ENCODE measurements around the gene OST4.

Gene OST4

GRCh38 chr2:27059141-27059820 is 12.2 kb downstream of the OST4 start:
- Histone ChIP-seq H3K4me3 (ENCODE audit: low read depth, low read length) (no peak overlapping the region), H3K4me2 (ENCODE audit: low read length) (no peak overlapping the region), H3K36me3 (ENCODE audit: control insufficient read depth, insufficient read depth, low read length) (no peaks in the 10 kb centered on the region), H3K4me1 (no peaks in the 10 kb centered on the region), H3K9ac (no peak overlapping the region), H3K27me3 (ENCODE audit: control insufficient read depth, insufficient read depth, low read length) (no peaks in the 10 kb centered on the region), H2AFZ (no peak overlapping the region), H3K79me2 (peaks cover 3% of the 10 kb centered on the region), H3K9me3 (ENCODE audit: control insufficient read depth, low read length) (no peaks in the 10 kb centered on the region), H3K27ac (no peak overlapping the region)
- TF ChIP-seq CTCF (IDR thresholded peaks at IDR 0.05) = no peak

- no peak overlapping the region for H3K4me2 ChIP-seq (ENCODE audit: low read length)
- H3K27ac ChIP-seq = no peak overlapping the region
- no peaks in the 10 kb centered on the region for H3K36me3 ChIP-seq (ENCODE audit: control insufficient read depth, insufficient read depth, low read length)
These were observed 13.2 kb downstream of the OST4 start for GRCh38 chr2:27058210-27058609.

GRCh38 chr2:27057184-27057583 is 14.3 kb downstream of the OST4 start:
- no peaks in the 10 kb centered on the region for H3K27me3 ChIP-seq (ENCODE audit: control insufficient read depth, insufficient read depth, low read length)
- H3K36me3 ChIP-seq (ENCODE audit: control insufficient read depth, insufficient read depth, low read length) = no peaks in the 10 kb centered on the region
- H3K27ac ChIP-seq = no peak overlapping the region
- no peak overlapping the region for H3K4me2 ChIP-seq (ENCODE audit: low read length)
- no peak for TF ChIP-seq CTCF (IDR thresholded peaks at IDR 0.05)
- H3K4me1 ChIP-seq = peaks cover 2% of the 10 kb centered on the region
- no peak overlapping the region for H3K4me3 ChIP-seq (ENCODE audit: low read depth, low read length)
- H3K9ac ChIP-seq = no peak overlapping the region
- no peak overlapping the region for H2AFZ ChIP-seq
- no peaks in the 10 kb centered on the region for H3K9me3 ChIP-seq (ENCODE audit: control insufficient read depth, low read length)
- peaks cover 3% of the 10 kb centered on the region for H3K79me2 ChIP-seq

More at GRCh38 chr2:27058210-27058609, 13.2 kb downstream of the OST4 start:
- Histone ChIP-seq H3K79me2 (peaks cover 3% of the 10 kb centered on the region), H3K9me3 (ENCODE audit: control insufficient read depth, low read length) (no peaks in the 10 kb centered on the region), H2AFZ (no peak overlapping the region), H3K9ac (no peak overlapping the region), H3K27me3 (ENCODE audit: control insufficient read depth, insufficient read depth, low read length) (no peaks in the 10 kb centered on the region), H3K4me3 (ENCODE audit: low read depth, low read length) (no peak overlapping the region), H3K4me1 (no peaks in the 10 kb centered on the region)
- TF ChIP-seq CTCF (IDR thresholded peaks at IDR 0.05) = no peak

- peaks cover 2% of the 10 kb centered on the region for H3K4me1 ChIP-seq
- H3K27ac ChIP-seq = no peak overlapping the region
- no peaks in the 10 kb centered on the region for H3K79me2 ChIP-seq
- TF ChIP-seq CTCF (IDR thresholded peaks at IDR 0.05) = no peak
- no peak overlapping the region for H3K9ac ChIP-seq
- no peak overlapping the region for H3K4me2 ChIP-seq (ENCODE audit: low read length)
- no peak overlapping the region for H3K4me3 ChIP-seq (ENCODE audit: low read depth, low read length)
- no peaks in the 10 kb centered on the region for H3K27me3 ChIP-seq (ENCODE audit: control insufficient read depth, insufficient read depth, low read length)
- no peaks in the 10 kb centered on the region for H3K36me3 ChIP-seq (ENCODE audit: control insufficient read depth, insufficient read depth, low read length)
- no peaks in the 10 kb centered on the region for H3K9me3 ChIP-seq (ENCODE audit: control insufficient read depth, low read length)
- no peak overlapping the region for H2AFZ ChIP-seq
These were observed 16.7 kb downstream of the OST4 start for GRCh38 chr2:27054721-27055120.

GRCh38 chr2:27053776-27054175 is 17.7 kb downstream of the OST4 start:
- Histone ChIP-seq H3K36me3 (ENCODE audit: control insufficient read depth, insufficient read depth, low read length) (no peaks in the 10 kb centered on the region), H3K4me1 (peaks cover 2% of the 10 kb centered on the region), H3K4me3 (ENCODE audit: low read depth, low read length) (no peak overlapping the region), H3K4me2 (ENCODE audit: low read length) (no peak overlapping the region), H3K27ac (no peak overlapping the region), H2AFZ (no peak overlapping the region), H3K9me3 (ENCODE audit: control insufficient read depth, low read length) (no peaks in the 10 kb centered on the region), H3K9ac (no peak overlapping the region), H3K27me3 (ENCODE audit: control insufficient read depth, insufficient read depth, low read length) (no peaks in the 10 kb centered on the region), H3K79me2 (no peaks in the 10 kb centered on the region)
- no peak for TF ChIP-seq CTCF (IDR thresholded peaks at IDR 0.05)
